HG03354 (cell line): ENCODE measurements around the gene EXOSC10.
"Not testable (repeated sequence)": the region's sequence is repeated elsewhere in the genome, so short reads cannot be mapped to it uniquely, and the experiment has no call there.

ENCODE experiments used
- ATAC-seq: cut with Tn5 transposase; IDR thresholded peaks from one replicate; pipeline ENCODE4 v1.9.1; 2021; ENCODE audit warnings: mild to moderate bottlenecking; ENCODE audit not compliant: unreplicated experiment, poor library complexity, severe bottlenecking

Gene EXOSC10

GRCh38 chr1:11063937-11064537 lies 35.6 kb downstream of the EXOSC10 start:
- not testable (repeated sequence) for ATAC-seq

GRCh38 chr1:11062965-11063401 lies 36.7 kb downstream of the EXOSC10 start:
- no peak for ATAC-seq

GRCh38 chr1:11061652-11062365 lies 37.9 kb downstream of the EXOSC10 start:
- no peak for ATAC-seq

GRCh38 chr1:11059968-11060830 lies 39.5 kb downstream of the EXOSC10 start, which contains the start of gene SRM:
TSS of gene SRM (minus strand) at chr1:11060018. CDS start at chr1:11059943, 75 bp downstream.
- peak; percentile 91 for ATAC-seq

GRCh38 chr1:11059155-11059967 lies 40.3 kb downstream of the EXOSC10 start:
- ATAC-seq, result peak; percentile 33

GRCh38 chr1:11058595-11059154 lies 41.0 kb downstream of the EXOSC10 start:
- no peak for ATAC-seq

GRCh38 chr1:11058026-11058425 lies 41.6 kb downstream of the EXOSC10 start:
- ATAC-seq, result no peak

GRCh38 chr1:11057477-11057876 lies 42.2 kb downstream of the EXOSC10 start:
- ATAC-seq, result no peak

- ATAC-seq, result no peak
These were observed 43.2 kb downstream of the EXOSC10 start for GRCh38 chr1:11056504-11056903.

- no peak for ATAC-seq
These were observed 44.0 kb downstream of the EXOSC10 start for GRCh38 chr1:11055676-11056075.

GRCh38 chr1:11054666-11055065 lies 45.0 kb downstream of the EXOSC10 start:
- ATAC-seq, result no peak

GRCh38 chr1:11054181-11054580 lies 45.5 kb downstream of the EXOSC10 start:
- ATAC-seq, result no peak

GRCh38 chr1:11053758-11054137 lies 45.9 kb downstream of the EXOSC10 start:
- ATAC-seq, result no peak

GRCh38 chr1:11052839-11053757 lies 46.6 kb downstream of the EXOSC10 start:
- no peak for ATAC-seq

- ATAC-seq, result no peak
These were observed 47.7 kb downstream of the EXOSC10 start for GRCh38 chr1:11051781-11052511.

- ATAC-seq, result not testable (repeated sequence)
These were observed 48.5 kb downstream of the EXOSC10 start for GRCh38 chr1:11051121-11051520.

GRCh38 chr1:11046625-11047365 lies 52.9 kb downstream of the EXOSC10 start, which contains the start of gene MASP2:
TSS of gene MASP2 (minus strand) at chr1:11047239. CDS start at chr1:11047207, 32 bp downstream.
- no peak for ATAC-seq
